DMS79 treated with DMSO at 0.1 percent for 48 hours (cell line): ENCODE results near the gene STXBP5.

Experiments used
- DNase-seq: peaks from one replicate; lab custom pipeline; 2025; lab: John Stamatoyannopoulos, UW

Gene STXBP5

GRCh38 chr6:147437615-147438014, 233.4 kb downstream of the STXBP5 start:
- no peak for DNase-seq

DNA sequence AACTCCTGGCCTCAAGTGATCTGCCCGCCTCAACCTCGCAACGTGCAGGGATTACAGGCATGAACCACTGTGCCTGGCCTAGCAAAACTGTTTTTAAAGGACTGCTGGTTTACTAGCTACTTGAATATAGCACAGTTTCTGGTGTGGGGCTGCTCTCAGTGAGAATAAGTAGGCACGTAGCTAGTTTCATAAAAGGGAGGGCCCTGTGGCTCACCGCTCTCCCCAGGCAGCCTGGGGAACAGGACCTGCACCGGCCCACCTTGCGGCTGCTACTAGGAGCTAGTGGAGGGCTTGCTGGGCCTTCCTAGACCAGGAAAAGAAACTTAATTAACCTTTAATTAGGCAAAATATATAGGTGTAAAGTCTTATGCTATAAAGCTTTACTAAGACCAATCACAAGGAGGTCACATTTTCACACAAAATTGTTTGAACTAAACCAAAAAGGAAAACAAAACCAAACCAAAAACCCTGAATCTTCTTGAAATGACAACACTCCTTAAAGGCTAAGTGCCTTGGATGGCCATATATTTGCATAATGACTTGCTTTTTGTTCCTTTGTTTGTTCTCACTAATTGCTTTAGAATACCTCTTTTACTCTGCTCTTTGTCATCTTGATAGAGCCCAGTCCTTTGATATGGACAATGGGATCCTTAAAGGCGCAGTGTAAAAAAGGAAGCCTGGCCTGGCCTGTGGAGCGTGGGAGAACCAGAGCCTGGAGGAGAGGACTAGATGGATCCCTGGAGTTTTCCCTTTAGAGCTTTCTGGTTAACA, 234.7 kb downstream of the STXBP5 start:
- DNase-seq, result no peak
